MM.1S (cell line): ENCODE measurements around the gene NANOGP8.

Experiments used
- EZH2 ChIP-seq: fragments of 300-600 bp; sonication (generic); optimal IDR thresholded peaks from 2 replicates; pipeline ENCODE3; 2017; ENCODE audit warnings: low read depth, mild to moderate bottlenecking, antibody characterized with exemption, low read length, mixed read lengths
- EZH2phosphoT487 ChIP-seq: fragments of 300-600 bp; sonication (generic); IDR thresholded peaks from 2 replicates; pipeline ENCODE4 v1.6.1; 2018; ENCODE audit warnings: antibody characterized with exemption, low read length
- TF ChIP-seq, protein P1 (sequence below): fragments of 300-600 bp; sonication (generic); IDR thresholded peaks from 2 replicates; pipeline ENCODE4 v1.5.1; 2016; ENCODE audit warnings: antibody characterized with exemption, low read length, mixed read lengths

GRCh38 chr15:35054380-35054779, 30.7 kb downstream of the NANOGP8 start:
- TF ChIP-seq, protein P1, sequence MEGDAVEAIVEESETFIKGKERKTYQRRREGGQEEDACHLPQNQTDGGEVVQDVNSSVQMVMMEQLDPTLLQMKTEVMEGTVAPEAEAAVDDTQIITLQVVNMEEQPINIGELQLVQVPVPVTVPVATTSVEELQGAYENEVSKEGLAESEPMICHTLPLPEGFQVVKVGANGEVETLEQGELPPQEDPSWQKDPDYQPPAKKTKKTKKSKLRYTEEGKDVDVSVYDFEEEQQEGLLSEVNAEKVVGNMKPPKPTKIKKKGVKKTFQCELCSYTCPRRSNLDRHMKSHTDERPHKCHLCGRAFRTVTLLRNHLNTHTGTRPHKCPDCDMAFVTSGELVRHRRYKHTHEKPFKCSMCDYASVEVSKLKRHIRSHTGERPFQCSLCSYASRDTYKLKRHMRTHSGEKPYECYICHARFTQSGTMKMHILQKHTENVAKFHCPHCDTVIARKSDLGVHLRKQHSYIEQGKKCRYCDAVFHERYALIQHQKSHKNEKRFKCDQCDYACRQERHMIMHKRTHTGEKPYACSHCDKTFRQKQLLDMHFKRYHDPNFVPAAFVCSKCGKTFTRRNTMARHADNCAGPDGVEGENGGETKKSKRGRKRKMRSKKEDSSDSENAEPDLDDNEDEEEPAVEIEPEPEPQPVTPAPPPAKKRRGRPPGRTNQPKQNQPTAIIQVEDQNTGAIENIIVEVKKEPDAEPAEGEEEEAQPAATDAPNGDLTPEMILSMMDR = no peak
- TF ChIP-seq EZH2 (no peak), EZH2phosphoT487 (no peak)
